DMS153 treated with DMSO at 0.1 percent for 48 hours (cell line): Measurements from ENCODE around the gene C1QB.
A peak's percentile ranks its signal among the peaks of the same experiment; 100 is the strongest.

ENCODE experiments used
- DNase-seq: peaks from one replicate; lab custom pipeline; 2025; ENCODE audit not compliant: unreplicated experiment; lab: John Stamatoyannopoulos, UW

C1QB gene

DNA sequence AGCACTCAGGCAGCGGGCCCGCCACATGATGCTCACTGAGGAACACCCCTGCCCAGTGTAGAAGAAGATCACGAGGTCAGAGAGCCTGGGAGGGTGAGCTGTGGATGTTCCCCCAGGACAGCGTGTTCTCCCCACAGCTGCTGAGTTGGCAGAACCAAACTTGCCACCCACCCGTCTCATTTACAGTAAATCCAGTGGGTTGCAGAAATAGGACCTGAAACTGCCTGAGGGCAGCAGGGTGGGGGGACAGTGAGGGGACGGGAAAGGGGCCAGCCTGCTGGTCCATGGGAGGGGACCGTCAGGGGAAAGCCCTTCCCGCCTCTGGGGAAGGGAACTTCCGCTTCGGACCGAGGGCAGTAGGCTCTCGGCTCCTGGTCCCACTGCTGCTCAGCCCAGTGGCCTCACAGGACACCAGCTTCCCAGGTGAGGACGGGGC is at the start of gene C1QB:
TSS of gene C1QB (plus strand) at position 356 of the 436 bp plus-strand sequence. CDS start 6,227 bp downstream, outside the sequence.
- no peak for DNase-seq

- no peak for DNase-seq
Measured at GRCh38 chr1:22606161-22606560, 46.9 kb upstream of the C1QB start.

DNA sequence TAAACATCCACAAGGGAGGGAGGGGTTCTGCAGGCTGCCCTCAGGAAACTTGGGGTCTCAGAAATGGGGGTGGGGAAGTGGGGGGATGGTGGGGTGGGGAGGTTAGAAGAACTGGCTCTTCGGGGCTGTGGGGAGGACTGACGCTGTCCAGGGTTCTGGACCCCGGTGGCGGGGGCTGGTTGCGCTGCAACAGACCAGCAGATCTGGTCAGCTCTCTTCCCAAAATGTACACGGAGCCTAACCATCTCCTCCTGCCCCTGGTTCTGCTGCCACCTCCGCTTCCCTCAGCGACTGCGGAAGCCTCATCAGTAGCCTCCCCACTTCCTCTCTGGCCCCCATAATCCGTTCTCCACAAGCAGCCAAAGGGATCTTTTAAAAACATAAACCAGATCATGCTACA is 45.9 kb upstream of the C1QB start:
- DNase-seq: no peak

- DNase-seq: no peak
Measured at GRCh38 chr1:22608361-22608760, 44.7 kb upstream of the C1QB start.

GRCh38 chr1:22609291-22609690 is 43.7 kb upstream of the C1QB start:
- no peak for DNase-seq

DNA sequence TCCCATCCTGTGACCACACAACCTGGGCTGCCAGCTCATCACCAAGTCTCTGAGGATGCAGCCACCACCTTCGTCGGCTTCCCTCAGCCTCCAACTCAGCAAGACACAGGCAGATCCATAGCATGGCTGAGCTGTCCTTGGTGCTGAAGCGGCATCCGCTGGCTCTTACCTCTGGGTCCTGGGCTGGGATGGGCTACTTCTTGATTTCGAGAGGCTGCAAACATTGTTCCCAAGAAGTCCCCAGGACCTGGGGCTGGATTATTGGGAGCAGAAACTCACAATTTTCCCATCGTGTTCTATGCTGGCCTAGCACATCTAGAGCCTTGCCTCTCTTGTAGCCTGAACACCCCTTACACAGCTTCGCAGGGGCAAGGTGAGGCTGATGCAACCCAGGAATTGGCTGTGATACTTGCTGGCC is 41.5 kb upstream of the C1QB start:
- no peak for DNase-seq

GRCh38 chr1:22612671-22613571 is 40.1 kb upstream of the C1QB start:
- DNase-seq: no peak

- DNase-seq: no peak
Measured at GRCh38 chr1:22613572-22613918, 39.5 kb upstream of the C1QB start.

GRCh38 chr1:22613951-22614350 is 39.1 kb upstream of the C1QB start:
- no peak for DNase-seq

- DNase-seq: no peak
Measured at GRCh38 chr1:22615886-22616285, 37.1 kb upstream of the C1QB start.

DNA sequence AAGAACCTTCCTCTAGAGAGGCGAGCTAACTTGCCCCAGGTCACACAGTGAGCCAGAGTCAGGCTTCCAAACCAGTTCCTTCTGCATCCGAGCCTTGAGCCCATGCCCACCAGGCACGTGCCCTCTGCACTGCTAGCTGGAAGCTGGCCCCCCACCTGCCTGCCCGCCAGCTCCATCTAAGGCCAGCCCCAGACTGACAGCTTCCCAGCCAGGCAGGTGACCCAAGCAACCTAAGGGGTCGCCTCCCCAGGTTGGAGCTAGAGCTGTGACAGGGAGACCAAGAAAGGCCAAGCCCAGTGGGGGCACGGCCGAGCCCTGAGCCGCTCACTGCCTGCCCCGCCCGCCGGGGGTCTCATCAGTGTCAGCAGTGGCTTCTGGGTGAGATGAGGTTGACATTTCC is 36.5 kb upstream of the C1QB start:
- DNase-seq: no peak

- DNase-seq: peak; percentile 20
Measured at GRCh38 chr1:22618056-22618455, 35.0 kb upstream of the C1QB start.

DNA sequence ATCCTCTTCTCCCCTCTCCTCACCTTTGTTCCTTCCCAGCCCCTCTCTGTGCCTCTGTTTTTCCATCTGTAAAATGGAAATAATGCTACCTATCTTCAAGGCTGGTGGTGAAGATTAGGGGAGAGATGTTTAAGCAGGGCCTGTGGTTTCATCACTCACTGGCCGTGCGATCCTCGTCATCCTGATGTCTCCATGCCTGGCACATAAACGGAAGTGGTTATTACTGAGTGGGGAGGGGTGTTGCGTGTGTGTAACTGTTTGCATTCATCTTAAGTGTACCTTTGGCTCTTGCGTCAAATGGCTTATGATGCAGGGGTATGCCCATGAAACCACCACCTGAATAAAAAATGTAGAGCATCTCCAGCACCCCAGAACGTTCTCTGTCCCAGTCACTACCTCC is 33.8 kb upstream of the C1QB start:
- DNase-seq: no peak

GRCh38 chr1:22619798-22620197 is 33.2 kb upstream of the C1QB start:
- DNase-seq: no peak

DNA sequence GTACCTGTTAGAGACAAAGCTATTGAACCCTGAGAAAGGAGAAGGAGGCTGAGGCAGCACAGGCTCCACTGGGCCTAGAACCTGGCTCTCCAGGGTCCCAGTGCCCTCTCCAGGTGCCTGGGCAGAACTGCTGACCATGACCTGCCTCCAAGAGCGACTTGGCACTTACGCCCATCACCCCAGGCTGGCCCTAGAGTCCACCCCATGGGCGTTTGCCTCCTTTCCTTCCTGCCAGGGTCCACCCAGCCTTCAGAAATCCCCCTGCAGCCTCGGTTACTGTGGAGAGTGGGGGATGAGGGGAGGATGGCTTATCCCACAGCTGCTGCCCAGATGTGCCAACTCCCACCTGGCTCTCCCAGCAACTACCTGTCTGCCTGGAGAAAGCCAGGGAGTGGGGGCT is 31.3 kb upstream of the C1QB start:
- no peak for DNase-seq

- DNase-seq: no peak
Measured at GRCh38 chr1:22625262-22625925, 27.6 kb upstream of the C1QB start.

GRCh38 chr1:22626237-22627157 is 26.5 kb upstream of the C1QB start:
- DNase-seq: no peak

- no peak for DNase-seq
Measured at GRCh38 chr1:22627331-22627730, 25.7 kb upstream of the C1QB start.

- no peak for DNase-seq
Measured at GRCh38 chr1:22628698-22629444, 24.2 kb upstream of the C1QB start.

GRCh38 chr1:22629886-22630285 is 23.1 kb upstream of the C1QB start:
- no peak for DNase-seq
